Measurements from ENCODE around the gene DEXI.

DEXI gene

DNA sequence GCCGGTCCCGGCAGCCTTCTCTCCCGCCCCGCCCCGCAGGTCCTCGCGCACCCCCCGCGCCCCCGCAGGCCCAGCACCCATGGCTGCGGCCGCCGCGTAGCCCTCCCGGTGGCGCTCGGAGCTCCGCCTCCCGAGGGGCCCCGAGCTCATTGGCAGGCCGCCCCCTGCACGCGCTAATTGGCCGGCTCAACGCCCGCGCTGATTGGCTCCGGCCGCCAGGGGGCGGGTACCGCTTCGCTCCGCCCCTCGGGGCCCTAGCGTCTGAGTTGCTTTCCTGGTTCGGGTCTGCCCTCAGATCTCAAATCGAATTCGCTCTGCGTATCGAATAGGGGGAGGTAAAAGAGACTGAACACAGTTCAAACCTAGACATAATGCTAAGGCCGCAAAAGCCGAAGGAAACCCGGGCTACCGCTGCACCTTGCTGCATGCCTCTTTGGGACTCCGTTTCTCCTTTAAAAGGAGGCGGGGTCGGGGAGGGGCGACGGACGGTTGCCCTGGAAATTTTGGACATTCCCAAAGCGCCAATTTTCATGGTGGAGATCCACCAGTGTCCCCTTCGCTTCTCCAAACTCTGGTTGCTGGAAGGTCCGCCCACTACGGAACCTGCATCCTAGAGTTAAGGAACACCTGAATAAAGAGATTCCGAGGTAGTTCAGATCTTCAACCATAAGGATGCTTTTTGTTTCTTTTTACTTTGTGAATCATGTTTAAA is at the start of gene DEXI:
Gene DEXI (minus strand): TSS at position 117 of the 712 bp plus-strand sequence. CDS start 463 bp downstream, outside the sequence.
- peak; percentile 96 for DNase-seq

DNA sequence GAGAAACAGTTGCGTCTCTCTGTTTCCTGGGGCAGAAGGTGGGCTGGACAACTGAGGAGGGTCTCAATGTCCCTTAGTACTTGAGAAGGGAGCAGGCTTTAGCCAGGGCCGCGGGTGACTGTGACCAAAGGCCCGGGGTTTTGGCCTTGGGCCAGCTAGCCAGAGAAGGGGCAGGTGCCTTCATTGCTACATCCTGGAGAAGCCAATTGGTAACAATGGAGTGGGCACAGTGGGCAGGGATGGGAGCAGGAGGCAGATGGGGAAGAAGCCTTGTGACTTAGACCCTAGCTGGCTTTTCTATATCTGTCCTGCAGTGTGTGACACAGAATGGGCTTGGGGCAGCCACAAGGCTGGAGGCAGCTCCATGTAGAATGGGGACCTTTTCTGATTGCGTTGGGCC is 48.1 kb upstream of the DEXI start:
- ATAC-seq (no peak), DNase-seq (no peak)

More for the DNA sequence above, at the start of gene DEXI:
- peak; percentile 81 for ATAC-seq

DNA sequence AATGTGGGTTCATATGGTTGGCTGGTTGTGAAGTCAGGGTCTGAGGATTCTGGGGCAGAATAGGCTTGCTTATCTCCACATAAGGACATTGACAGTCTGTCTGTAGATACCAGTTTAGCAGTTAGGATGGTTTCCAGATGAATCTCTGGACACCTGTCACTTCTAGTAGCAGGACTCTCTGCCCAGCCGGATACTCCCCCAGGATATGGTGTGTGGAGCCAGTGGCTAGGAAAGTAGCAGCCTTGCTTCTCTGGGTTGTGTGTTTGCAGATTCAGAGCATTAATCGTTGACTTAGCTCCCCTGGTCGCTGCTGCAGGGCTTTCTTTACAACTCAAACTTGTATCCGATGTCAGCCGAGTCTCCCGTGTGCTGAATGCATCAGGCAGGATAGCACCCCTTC is 47.3 kb upstream of the DEXI start:
- no peak for ATAC-seq
- no peak for DNase-seq

DNA sequence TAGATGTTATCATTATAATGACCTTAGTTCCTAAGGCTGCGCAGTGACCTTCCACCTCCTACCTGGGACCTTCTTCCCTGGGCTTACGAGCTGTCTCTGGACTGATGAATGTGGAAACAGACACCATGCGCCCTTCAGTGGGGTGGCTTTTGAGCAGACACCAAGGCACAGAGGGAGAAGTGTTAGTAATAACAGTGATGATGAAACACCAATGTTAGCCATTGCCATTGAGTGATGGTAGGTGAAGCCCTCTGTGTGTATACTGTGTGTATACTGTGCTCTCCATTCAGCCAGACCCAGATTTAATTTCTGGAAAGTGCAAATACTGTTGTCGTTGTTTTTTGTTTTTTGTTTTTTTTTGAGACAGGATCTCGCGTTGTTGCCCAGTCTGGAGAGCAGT is 46.6 kb upstream of the DEXI start:
- no peak for ATAC-seq
- peak; percentile 17 for DNase-seq

DNA sequence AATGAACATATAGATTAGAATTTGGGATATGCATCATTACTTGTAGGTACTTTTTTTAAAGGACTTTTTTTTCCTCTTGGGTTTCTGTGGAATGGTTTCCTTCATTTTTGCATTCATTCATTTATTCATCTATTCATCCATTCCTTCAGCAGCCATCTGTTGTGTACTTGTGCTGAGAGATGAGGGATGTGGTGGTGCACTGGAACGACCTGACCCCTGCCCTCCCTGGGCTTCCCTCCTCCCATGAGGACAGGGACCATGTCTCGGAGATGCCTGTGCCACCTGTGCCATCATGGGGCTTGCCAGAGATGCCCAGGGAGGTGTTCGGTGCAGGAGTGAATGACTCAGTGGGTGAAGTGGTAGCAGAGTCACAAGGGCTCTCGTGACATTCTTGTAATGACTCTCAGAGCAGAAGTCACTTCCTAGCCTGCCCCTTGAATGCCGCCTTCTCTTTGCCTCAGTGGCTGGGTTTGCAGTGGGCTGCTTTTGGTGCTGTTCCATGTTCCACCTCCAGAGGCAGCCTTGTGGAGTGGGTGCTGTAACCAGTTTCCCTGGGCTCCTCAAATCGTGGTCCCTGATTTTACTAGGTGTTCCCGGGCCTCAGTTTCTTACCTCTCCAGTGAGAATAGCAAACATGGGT is 46.0 kb upstream of the DEXI start:
- peak; percentile 93 for ATAC-seq
- peak; percentile 83 for DNase-seq

DNA sequence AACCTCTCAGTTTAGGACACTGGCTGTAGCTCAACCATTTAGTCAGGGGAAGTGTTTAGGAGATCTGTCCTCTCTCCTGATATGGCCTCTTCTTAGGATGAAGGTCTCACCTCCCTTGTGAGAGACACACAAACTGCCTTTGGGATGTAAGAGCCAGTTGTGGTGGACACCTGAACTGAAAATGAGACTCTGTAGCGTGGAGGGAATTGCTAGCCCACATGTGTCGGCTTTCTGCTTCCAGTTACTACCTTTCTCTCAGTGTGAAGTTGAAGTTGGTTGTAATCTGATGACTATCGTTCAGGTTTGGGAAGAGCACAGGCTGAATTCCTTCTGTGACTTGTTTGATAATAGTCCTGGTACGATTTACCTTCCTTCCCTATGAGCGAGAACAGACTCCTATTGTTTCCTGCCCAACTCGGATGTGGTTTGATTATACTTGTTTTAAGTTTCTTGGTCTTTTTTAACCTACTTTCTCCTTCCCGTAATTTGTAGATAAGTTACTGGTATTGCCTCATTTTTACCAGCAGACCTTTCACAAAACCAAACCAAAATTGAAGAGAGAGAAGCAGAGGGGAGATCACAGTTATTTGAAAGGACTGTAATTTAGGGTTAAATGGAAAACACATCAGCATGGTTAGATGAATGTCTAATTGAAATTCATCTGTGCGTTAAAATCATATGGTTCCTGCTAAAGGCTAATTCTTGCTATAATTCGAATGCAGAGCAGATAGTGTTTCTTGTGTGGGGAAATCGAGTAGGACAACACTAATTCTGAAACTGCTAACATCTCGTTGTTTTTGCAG is 45.3 kb upstream of the DEXI start:
- ATAC-seq (peak; percentile 19), DNase-seq (no peak)

DNA sequence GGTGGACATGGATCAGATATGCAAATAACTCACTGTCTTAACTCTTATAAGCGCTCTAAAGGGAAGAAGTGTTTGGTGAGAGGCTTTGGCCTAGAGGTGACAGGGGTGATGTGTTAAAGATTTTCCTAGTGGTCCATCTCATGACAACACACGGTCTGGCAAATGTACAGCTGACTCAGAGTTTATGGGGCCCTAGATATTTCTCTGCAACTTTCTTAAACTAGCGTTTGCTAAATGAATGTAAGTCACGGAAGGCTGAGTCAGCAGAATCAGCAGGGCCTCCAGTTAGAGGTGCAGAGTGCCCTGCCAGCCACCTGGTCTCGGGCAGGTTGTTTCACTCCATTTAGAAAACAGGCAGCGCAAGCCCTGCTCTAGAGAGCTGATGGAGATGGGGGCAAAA is 42.2 kb upstream of the DEXI start:
- DNase-seq (no peak), ATAC-seq (no peak)

DNA sequence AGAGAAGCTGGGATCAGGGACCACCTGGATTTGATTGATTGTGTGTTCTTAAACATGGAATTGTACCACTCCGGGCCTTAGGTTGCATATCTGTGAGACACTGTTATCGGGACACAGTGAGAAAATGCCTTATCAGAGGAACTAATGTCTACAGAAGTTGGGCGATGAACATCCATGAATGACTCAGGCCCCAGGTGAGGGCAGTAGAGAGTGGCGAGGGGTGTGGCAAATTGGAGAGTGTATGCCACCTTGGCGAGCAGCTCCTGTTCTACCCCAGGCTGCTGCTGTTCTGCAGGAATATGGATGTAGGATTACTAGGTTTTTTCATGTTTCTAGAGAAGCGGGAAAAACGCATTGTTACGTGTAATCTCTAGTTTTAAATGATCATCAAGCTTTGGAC is 40.9 kb upstream of the DEXI start:
- DNase-seq, result peak; percentile 21
- no peak for ATAC-seq

DNA sequence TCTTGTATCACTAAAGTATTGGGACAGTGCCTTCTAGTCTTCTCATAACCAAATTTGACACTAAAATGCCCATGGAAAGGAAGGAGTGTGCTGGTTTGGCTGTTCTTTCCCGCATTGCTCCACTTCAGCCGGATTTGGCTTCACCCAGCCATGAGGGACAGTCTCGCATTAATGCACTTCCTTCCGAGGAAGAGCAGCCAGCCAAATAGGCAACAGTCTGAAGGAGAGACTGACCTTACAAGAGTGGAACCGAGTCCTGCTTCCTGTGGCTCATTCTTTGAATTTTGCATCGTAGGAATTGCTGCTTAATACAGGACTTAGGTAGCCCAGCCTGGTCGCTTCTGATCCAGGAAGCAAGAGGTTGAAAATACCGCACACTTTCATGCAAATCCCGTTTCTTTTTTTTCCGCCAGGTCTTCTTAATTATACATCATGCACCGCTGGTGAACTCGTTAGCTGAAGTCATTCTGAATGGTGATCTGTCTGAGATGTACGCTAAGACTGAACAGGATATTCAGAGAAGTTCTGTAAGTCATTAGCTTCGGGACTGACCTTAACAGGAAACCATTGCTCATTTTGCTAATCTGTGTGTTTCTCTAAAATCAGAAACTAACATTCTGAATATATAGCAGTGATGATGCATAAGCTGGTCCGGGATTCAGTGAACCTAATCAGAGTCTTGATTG is 40.3 kb upstream of the DEXI start:
- ATAC-seq, result no peak
- no peak for DNase-seq

DNA sequence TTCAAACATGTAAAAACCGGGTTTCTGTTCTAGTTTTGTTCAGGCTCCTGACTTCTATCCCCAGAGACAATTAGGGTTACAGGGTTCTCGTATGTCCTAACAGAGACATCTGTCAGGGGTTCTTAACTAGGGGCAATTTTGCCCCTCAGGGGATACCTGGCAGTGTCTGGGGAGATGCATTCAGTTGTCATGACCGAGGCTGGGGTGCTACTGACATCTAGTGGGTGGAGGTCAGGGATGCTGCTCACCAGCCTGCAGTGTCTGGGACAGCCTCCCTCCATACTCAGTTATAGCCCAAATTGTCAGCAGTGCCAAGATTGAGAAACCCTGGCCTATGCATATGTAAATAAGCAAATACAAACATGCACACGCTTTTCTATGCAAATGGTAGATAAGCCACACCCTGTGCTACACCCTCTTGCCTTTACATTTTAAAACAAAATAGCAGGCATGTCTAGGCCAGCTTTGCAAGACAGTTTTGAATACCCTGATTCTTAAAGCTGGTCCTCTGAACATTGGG is 39.5 kb upstream of the DEXI start:
- ATAC-seq (peak; percentile 87), DNase-seq (peak; percentile 61)

DNA sequence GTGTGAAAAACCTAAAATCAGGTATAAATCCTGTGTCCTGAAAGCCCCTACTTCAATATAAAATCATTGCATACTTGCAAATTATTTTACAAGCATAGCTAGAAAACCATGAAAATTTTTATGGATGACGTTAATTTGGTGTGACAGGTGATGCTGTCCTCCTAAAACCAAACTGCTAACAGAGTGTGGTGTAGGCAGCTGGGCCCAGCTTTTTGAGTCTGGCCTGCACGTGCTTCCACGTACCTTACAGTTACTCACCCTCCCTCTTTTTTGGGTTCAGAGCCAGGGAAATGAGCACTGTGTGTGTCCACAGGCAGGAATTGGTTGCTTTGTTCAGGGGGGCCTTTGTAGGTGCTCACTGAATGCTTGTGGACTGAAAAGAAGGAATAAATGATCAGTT is 38.5 kb upstream of the DEXI start:
- DNase-seq (no peak), ATAC-seq (no peak)

DNA sequence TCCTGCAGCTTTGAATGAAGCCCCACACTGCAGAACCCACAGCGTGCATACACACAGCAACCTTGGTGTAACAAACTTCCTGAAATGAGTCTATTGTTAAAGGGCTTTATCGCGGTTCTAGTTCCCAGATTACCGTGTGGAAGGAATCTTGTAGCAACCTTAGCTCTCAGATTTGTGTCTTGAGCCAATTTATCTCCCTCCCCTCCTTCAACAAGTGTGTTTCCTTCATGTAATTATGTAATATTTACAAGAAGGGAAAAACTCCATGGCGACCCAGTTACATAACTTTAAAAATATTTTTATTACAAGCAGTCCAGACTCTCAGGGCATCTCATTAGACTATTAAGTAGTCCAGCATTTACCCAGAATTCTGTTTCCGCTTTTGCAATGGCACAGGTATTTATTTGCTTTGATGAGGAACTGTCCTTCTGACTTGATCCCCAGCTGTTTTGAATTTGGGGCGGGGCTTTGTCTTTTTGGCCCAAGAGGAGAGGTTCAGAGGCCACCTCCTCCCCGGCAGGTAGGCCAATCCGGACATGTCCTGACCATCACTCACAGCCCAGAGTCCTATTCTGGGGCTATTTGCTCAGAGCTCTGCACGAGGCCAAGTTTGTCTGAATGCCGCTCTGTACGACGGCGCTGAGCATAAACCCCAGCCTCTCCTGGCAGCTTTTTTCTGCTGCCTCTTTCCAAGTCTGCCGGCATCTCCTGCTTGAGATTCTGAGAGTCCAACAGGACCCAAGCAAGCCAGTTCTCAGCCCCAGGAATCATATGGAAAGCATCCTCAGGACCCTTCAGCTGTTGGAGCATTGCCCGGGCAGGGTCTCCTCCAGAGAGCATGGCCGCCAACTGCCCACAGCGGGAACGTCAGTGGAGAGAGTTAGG is 37.7 kb upstream of the DEXI start:
- no peak for ATAC-seq
- no peak for DNase-seq

DNA sequence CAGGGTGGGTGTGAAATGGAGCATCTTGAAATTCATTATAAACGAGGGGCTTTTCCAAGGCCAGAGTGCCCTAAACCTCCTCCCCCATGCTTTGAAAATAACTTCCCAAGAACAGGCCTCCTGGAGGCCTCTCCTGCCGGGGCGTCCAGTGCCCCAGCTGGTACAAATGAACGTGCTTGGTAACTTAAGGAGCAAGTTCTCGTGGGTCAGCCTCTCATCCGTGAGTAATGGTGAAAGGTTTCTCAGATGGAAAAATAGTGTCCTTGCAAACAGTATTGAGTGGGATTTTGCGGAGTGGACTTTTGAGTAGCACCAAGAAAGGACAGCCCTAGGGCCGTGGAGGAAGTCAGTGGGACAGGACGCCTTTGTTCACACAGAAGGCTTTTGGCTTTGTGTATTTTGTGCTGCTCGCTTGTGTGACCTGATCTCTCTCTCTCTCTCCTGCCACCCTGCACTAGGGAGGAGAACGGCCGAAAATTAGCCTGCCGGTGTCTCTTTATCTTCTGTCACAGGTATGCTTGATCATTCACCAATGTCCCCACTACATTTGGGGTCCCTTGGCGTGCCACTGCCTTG is 36.7 kb upstream of the DEXI start:
- ATAC-seq, result no peak
- no peak for DNase-seq

DNA sequence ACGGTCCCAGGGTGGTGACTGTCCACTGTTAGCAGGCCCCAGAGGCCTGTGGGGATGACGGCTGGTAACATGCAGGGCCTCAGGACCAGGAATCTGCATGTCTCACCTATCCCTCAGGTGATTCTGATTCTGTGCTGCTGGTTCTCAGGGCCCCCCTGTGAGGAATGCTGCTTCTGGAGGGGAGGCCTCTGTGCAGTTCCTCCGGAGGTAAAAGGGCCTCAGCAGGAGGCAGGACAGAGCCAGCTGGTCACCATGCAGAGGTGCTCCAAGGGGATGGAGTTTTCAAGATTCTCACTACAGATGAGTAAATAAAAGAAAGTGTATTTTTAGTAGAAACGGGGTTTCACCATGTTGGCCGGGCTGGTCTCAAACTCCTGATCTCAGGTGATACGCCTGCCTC is 35.9 kb upstream of the DEXI start:
- no peak for DNase-seq
- ATAC-seq, result no peak

DNA sequence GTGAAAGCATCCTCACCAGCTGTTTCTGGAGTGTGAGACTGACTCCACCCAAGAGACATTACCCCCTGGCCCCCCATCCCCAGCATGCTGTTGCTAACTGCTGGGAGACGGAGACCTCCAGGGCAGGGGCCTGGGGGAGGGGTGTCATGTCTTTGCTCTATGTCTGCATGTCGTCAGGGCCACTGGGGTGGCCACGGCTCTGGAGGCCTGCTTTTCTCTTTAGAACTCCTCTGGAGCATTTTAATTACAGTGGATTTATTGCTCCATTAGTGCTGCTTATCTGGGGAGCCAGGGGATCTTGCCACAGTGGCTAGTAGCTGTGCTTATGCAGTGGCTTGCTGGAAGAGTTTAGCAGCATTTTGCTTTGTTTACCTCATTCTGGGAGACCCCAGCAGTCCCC is 34.4 kb upstream of the DEXI start:
- DNase-seq, result no peak
- ATAC-seq, result no peak

DNA sequence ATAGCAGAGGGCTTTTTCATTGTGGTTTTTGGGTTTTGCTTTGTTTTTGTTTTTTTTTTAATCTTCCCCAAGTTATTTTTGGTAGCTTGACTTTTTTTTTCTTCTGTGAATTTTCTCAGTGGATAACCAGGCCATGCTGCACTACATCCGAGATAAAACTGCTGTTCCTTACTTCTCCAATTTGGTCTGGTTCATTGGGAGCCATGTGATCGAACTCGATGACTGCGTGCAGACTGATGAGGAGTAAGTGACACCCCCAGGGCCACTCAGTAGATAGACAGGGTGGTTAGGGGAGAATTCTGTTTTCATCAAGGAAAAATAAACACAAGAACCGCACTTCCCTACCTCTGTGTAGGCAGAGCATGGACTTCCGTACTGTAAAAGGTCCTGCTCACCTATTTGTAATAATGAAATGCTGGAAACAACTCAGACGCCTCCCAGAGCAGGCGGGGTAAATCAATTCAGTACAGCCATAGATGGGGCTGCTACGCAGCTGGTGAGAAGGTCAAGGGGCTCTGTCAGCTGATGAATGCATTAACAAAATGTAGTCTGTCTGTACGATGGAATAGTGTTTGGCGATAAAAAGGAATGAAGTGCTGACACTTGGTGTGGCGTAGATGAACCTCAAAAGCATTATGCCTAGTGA is 30.7 kb upstream of the DEXI start:
- DNase-seq, result no peak
- no peak for ATAC-seq

DNA sequence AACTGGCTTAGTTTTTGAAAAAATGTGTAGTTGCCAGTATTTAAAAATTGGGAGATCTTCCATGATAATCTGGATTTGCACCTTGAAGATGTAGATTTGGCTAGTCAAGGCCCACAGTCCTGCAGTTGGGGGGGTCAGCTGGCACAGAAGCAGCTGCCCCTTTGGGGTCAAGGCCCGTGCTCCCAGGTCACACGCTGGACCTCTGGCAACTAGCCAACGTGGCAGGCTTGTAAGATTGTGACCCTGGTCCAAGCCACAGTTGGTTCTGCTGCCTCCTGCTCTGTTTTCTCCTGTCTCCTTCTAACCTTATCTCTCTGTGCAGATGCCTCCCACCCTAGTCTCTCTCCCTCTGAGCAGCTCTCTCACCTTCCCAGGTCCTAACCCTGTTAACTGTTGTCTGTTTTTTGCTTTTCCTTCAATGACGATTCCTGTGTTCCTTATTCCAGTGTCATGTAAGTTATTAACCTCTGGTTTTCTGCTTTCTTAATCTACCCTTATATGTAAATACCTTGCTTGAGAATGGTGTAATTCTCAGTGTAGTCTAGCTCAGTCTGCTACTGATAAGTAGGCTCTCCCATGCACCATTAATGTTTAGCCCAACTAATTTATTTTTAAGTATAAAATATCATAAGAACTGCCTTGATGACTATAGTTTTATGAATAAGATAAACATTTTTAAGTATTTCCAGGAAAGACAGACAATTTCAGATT is 30.0 kb upstream of the DEXI start:
- ATAC-seq (no peak), DNase-seq (no peak)

DNA sequence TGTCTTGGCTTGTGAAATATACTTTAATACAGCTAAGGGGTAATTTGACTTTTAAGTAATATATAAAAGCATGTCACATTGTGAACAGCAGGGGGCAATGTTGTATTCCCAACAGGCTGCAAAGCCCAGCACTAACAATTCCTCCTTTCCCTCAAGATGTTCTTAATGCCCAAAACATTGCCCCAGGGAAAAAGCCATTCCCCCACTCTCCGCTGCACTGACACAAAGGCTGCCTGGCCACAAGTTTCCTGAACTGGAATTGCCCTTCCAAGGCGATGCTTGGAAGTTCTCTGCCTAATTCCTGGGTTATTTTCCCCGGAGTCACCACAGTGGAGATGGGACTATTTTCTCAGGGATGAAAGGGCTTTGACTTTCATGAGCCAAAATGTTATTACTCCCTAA is 29.3 kb upstream of the DEXI start:
- DNase-seq, result no peak
- no peak for ATAC-seq

DNA sequence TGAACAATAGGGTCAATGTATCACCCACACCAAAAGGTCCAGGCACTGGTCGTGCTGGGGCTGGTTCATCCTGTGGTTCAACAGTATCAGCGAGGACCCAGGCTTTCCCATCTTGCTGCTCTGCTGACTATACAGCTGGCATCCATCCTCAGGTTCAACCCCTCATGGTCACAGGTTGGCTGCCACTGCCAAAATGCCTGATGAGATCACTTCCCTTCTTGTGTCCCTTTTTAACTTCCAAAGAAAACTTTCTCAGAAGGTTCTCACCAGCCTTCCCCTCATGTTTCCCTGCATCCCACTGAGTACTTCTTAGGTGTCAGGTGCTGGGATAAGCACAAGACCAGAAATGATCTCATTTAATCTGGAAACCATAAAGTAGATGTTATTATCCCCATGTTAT is 27.8 kb upstream of the DEXI start:
- ATAC-seq, result no peak
- DNase-seq, result no peak

DNA sequence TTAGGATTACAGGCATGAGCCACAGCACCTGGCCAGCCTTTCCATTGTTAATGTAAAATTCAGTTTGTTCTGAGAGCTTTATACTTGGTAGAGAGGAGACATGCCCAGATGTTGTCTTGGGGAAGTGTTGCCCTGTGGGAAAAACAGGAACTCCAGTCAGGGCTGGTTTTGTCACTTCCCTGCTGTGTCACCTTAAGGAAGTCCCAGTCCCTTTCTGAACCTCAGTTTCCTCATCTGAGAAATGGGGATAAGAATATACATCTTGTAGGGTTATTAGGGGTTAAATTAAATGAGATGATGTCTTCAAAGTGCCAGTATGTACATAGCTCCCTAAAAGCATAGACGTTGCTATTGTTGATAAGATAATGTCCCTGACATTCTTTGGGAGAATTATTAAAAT is 27.3 kb upstream of the DEXI start:
- no peak for ATAC-seq
- DNase-seq, result no peak

All from stimulated activated naive CD8-positive, alpha-beta T cell treated with anti-CD3 and anti-CD28 coated beads, Interleukin-15, Interleukin-2, amounts not matched to agents 100 U/mL and 50 U/mL, for 24 hours (primary cell).